Measurements from ENCODE around the gene EEFSEC. TPM values are rescaled to one million over a fixed set of nuclear protein-coding genes. Genes with fewer than 3 reads are reported as not detected.

The EEFSEC gene
- total RNA-seq, 1 donor, result 3.0 TPM

GRCh38 chr3:128427872-128428822 is 274.9 kb downstream of the EEFSEC start:
- DNase-seq (ENCODE audit: low read depth), result no peak
- TF ChIP-seq, protein P1, sequence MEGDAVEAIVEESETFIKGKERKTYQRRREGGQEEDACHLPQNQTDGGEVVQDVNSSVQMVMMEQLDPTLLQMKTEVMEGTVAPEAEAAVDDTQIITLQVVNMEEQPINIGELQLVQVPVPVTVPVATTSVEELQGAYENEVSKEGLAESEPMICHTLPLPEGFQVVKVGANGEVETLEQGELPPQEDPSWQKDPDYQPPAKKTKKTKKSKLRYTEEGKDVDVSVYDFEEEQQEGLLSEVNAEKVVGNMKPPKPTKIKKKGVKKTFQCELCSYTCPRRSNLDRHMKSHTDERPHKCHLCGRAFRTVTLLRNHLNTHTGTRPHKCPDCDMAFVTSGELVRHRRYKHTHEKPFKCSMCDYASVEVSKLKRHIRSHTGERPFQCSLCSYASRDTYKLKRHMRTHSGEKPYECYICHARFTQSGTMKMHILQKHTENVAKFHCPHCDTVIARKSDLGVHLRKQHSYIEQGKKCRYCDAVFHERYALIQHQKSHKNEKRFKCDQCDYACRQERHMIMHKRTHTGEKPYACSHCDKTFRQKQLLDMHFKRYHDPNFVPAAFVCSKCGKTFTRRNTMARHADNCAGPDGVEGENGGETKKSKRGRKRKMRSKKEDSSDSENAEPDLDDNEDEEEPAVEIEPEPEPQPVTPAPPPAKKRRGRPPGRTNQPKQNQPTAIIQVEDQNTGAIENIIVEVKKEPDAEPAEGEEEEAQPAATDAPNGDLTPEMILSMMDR (IDR thresholded peaks at IDR 0.05; ENCODE audit: insufficient read depth, low read depth, low read length), result no peak
- H3K4me3 ChIP-seq (ENCODE audit: low read depth, low read length), result no peak overlapping the region

GRCh38 chr3:128429275-128429674 is 276.0 kb downstream of the EEFSEC start:
- H3K4me3 ChIP-seq (ENCODE audit: low read depth, low read length), result no peak overlapping the region
- DNase-seq (ENCODE audit: low read depth), result no peak
- TF ChIP-seq, protein P1 (IDR thresholded peaks at IDR 0.05; ENCODE audit: insufficient read depth, low read depth, low read length), result no peak

- DNase-seq (ENCODE audit: low read depth), result no peak
- no peak overlapping the region for H3K4me3 ChIP-seq (ENCODE audit: low read depth, low read length)
- TF ChIP-seq, protein P1 (IDR thresholded peaks at IDR 0.05; ENCODE audit: insufficient read depth, low read depth, low read length), result no peak
These were observed 276.5 kb downstream of the EEFSEC start for GRCh38 chr3:128429751-128430150.

DNA sequence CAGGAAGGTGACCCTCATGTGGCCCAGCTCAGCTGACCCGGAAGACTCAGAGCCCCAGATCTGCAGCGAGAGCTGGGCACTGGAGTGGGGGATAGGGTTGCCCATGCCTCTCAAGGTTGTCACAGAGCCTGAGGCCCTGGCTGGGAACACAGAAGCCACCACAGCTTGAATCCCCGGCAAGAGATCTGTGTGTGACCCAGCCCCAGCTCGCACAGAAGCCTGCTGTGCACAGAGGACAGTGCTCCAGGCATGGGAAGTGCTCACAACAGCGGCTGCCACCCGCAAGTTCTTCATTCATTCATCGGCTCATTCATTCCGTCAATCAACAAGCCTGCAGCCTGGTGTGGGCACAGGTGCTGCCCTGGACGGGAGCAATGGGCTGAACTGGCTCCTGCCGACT is 277.0 kb downstream of the EEFSEC start:
- H3K4me3 ChIP-seq (ENCODE audit: low read depth, low read length), result no peak overlapping the region
- TF ChIP-seq, protein P1 (IDR thresholded peaks at IDR 0.05; ENCODE audit: insufficient read depth, low read depth, low read length), result no peak
- DNase-seq (ENCODE audit: low read depth), result no peak

DNA sequence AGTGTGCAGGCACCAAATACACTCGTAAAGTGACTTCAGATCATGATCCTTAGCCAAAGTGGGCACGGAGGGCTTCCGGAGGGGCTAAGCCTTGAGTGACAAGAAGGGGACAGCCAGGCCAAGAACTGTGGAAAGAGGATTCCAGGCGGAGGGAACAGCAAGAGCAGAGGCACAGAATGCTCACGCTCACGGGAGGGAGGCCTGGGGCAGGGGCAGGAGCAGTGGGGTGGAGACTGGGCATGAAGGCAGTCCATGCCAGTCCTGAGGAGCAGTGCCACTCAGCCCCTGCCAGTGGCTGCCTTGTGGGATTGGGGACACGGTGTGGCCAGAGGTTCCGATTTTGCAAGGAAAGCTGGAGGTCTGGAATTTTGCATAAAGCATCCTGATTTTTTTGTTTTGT is 277.4 kb downstream of the EEFSEC start:
- TF ChIP-seq, protein P1 (IDR thresholded peaks at IDR 0.05; ENCODE audit: insufficient read depth, low read depth, low read length), result no peak
- no peak for DNase-seq (ENCODE audit: low read depth)
- H3K4me3 ChIP-seq (ENCODE audit: low read depth, low read length), result no peak overlapping the region

DNA sequence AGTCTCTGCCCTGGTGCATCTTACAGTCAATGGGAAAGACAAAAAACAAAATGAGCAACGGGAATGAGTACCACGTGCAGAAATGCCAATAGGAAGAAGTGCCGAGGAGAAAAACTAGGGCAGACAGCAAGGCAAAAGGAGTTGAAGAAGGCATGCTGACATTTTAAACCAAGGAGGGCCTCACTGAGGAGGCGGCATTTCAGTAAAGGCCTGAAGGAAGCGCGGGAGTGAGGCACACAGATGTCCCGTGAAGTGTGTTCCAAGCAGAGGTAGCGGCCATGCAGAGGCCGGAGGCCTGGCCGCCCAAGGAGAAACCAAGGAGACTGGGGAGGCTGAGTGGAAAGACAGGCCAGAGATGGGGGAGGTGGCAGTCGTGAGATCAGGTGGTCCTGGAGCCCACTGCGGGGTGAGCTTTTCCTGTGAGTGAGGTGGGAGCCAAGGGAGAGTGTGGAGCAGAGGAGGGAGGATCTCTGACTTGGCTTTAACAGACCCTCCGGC is 278.6 kb downstream of the EEFSEC start:
- TF ChIP-seq, protein P1 (IDR thresholded peaks at IDR 0.05; ENCODE audit: insufficient read depth, low read depth, low read length), result no peak
- DNase-seq (ENCODE audit: low read depth), result no peak

More for the DNA sequence above, 278.6 kb downstream of the EEFSEC start:
- no peak overlapping the region for H3K4me3 ChIP-seq (ENCODE audit: low read depth, low read length)

All from fibroblast of villous mesenchyme (primary cell).